ENCODE data around the gene SMIM45.

DNA sequence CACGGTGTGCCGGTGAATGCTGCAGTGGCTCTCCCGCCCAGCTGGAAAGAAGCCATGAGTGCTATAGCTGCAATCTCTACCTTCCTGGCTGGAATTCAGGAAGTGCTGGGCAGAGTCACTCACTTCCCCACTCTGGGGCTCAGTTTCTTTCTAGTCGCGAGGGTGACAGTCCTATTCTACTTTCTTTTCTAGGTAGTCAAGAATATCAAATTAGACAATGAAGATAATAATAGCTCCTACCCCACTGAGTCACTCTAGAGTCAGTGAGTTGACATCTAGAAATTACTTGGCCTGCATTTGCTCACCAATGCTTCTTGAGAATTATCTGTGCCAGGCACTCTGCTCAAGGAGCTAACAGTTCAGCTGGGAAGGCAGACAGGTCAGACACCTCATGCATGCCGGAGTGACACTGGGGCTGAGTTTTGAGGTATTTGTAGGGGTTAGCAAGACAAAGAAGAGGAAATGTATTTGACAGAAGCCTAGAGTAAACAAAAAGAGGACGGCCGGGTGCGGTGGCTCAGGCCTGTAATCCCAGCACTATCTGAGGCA, 8.2 kb upstream of the SMIM45 start:
- TF ChIP-seq, protein P1, sequence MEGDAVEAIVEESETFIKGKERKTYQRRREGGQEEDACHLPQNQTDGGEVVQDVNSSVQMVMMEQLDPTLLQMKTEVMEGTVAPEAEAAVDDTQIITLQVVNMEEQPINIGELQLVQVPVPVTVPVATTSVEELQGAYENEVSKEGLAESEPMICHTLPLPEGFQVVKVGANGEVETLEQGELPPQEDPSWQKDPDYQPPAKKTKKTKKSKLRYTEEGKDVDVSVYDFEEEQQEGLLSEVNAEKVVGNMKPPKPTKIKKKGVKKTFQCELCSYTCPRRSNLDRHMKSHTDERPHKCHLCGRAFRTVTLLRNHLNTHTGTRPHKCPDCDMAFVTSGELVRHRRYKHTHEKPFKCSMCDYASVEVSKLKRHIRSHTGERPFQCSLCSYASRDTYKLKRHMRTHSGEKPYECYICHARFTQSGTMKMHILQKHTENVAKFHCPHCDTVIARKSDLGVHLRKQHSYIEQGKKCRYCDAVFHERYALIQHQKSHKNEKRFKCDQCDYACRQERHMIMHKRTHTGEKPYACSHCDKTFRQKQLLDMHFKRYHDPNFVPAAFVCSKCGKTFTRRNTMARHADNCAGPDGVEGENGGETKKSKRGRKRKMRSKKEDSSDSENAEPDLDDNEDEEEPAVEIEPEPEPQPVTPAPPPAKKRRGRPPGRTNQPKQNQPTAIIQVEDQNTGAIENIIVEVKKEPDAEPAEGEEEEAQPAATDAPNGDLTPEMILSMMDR (IDR thresholded peaks at IDR 0.05): no peak
- TF ChIP-seq POLR2A (IDR thresholded peaks at IDR 0.05): no peak
